Heart right ventricle (tissue), 16 donors: ENCODE results near the gene EPO. TPM values are rescaled to one million over a fixed set of nuclear protein-coding genes. Genes with fewer than 3 reads are reported as not detected.

ENCODE experiments used
- ATAC-seq, 8 donors: fragments of 200-7000 bp; cut with Tn5 transposase; one replicate each; pipeline ENCODE4 v1.9.1; 2020; ENCODE audit warnings: mild to moderate bottlenecking in 8 of 8, moderate library complexity in 8 of 8, moderate number of reproducible peaks in 1 of 8
- DNase-seq, 2 donors: peaks; one replicate each; pipeline ENCODE4 v3.0.0-alpha.2; 2020
- H3K27ac ChIP-seq, 10 donors: fragments of 200-600 bp; sonication (generic) in 2 of 10; one replicate each; pipeline versions ENCODE4 v1.5.0 to v1.8.0; 2020 to 2022; ENCODE audit warnings: mild to moderate bottlenecking in 3 of 10
- H3K27me3 ChIP-seq, 7 donors: fragments of 200-600 bp; one replicate each; pipeline ENCODE4 v1.8.0; 2021 to 2022; ENCODE audit warnings: mild to moderate bottlenecking in 2 of 7
- H3K36me3 ChIP-seq, 9 donors: fragments of 200-600 bp; sonication (generic) in 1 of 9; one replicate each; pipeline versions ENCODE4 v1.5.0 to v1.8.0; 2020 to 2022; ENCODE audit warnings: mild to moderate bottlenecking in 2 of 9
- H3K4me1 ChIP-seq, 9 donors: fragments of 200-600 bp; sonication (generic) in 1 of 9; one replicate each; pipeline versions ENCODE4 v1.5.0 to v1.8.0; 2020 to 2022; ENCODE audit warnings: mild to moderate bottlenecking in 4 of 9
- H3K4me3 ChIP-seq, 10 donors: fragments of 200-600 bp; sonication (generic) in 2 of 10; one replicate each; pipeline versions ENCODE4 v1.5.0 to v1.8.0; 2020 to 2022; ENCODE audit warnings: mild to moderate bottlenecking in 7 of 10, moderate library complexity in 2 of 10
- H3K9me3 ChIP-seq, 11 donors: fragments of 200-600 bp in 10 of 11; sonication (generic) in 2 of 11; one replicate each; pipeline versions ENCODE4 v1.5.0 to v1.8.0; 2013 to 2022; ENCODE audit warnings: mild to moderate bottlenecking in 2 of 11, control low read depth in 1 of 11, moderate library complexity in 1 of 11
- WGBS, 2 donors: extraction: QIAGEN DNeasy Blood & Tissue Kit; methylation state at CpG; one replicate each; pipeline ENCODE4 v1.1.7; 2013; ENCODE audit warnings: inconsistent platforms in 1 of 2; 5-methylcytosine and 5-hydroxymethylcytosine counted together
- intact Hi-C, 10 donors: fragments of 100-400 bp; cut with DNase I; formaldehyde crosslinking; loops; one replicate each; pipeline versions ENCODE4 v1.11.1 to v1.14.2; 2022
- polyA plus RNA-seq, 2 donors: library from polyadenylated mRNA; stranded (reverse); fragments of 200-250 nt; gene quantifications; one replicate each; pipeline ENCODE4 v1.2.3, GENCODE V29; 2013
- total RNA-seq, 10 donors: library from RNA; stranded (reverse); fragmentation: NEBNext Ultra II Directional in 3 of 10; extraction: Animal tissue kit (Norgen Biotek cat#: 25700) in 3 of 10; gene quantifications; one replicate each; pipeline versions ENCODE4 v1.2.1 to v1.2.4, GENCODE V29; 2021 to 2023
- TF ChIP-seq, protein P1 (sequence below), 9 donors: fragments of 200-600 bp; sonication (generic) in 2 of 9; IDR thresholded peaks; one replicate each; pipeline versions ENCODE4 v1.5.0 to v1.8.0; 2021 to 2022; ENCODE audit warnings: antibody characterized with exemption in 9 of 9, mild to moderate bottlenecking in 5 of 9, moderate library complexity in 1 of 9
- donor health status: Arrhythmogenic right ventricular cardiomyopathy.
- donor health status: ischemic (EF 13 %, LVEDD 7.1; RV severe dilation, severe dysfunction).
- donor health status: healthy with polysubstance abuse.
- donor health status: DM: no; HTN: yes; CAD: no.
- donor health status: DM: no; HTN: no; CAD: no.
- donor health status: ischemic (EF 25% LVEDD 6.9; RV normal size, moderate dysfunction).
- donor health status: ischemic (EF 25% LVEDD 5.7; RV mildly dilated, moderate dysfunction).
- donor health status: healthy.
- donor health status: DM: yes; HTN: yes; CAD: no.
- donor health status: Ischemic cardiomyopathy.
- donor health status: ischemic (EF 35%, LVEDD 5.7; RV mildly dilated, moderate dysfunction).
- donor health status: nonischemic (EF 11% LVEDD 7.7; RV severe dilation, severe dysfunction).
- donor health status: DM: yes; HTN: yes; CAD: no.
- donor health status: PGD.
- donor health status: ischemic (EF 29% LVEDD 5.4; RV normal size, mild dysfunction).
- donor health status: nonischemic (EF 23%, LVEDD 6.1; RV moderate dilation, normal function).

The EPO gene
- total and polyA plus RNA-seq, 12 donors, result 0.23 TPM; not detected in 11

DNA sequence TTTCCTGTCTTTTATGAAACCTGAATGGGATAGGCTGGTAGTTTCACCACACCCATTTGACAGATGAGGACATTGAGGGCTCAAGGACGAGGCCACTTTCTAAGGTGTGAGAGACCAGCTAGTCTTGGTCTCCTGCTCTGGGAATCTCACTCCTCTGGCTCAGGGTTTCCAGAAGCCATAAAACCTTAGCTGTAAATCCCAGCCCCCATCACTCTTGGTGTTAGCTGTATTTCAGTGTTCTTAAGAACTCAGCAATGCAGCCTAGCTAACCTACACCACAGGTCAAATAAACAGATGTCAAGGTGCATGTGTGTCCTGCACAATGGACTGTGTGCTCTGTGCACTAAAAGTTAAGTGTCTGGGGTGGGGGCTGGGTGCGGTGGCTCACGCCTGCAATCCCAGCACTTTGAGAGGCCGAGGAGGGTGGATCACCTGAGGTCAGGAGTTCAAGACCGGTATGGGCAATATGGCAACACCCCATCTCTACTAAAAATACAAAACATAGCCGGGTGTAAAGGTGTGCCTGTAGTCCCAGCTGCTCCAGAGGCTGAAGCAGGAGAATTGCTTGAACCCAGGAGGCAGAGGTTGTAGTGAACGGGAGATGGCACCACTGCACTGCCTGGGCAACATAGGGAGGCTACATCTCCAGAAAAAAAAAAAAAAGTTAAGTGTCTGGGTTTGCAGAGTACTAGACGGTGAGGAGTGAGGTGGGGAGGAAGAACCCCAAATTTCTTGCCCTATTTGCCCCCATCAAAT lies 567 bp upstream of the EPO start:
- Histone ChIP-seq H3K4me1 (peaks cover 0 to 12% (median 0%) of the 10 kb centered on the region in 9 donors), H3K4me3 (no peak overlapping the region), H3K27ac (no peak overlapping the region), H3K27me3 (peaks cover 4 to 60% (median 53%) of the 10 kb centered on the region in 7 donors), H3K9me3 (no peaks in the 10 kb centered on the region), H3K36me3 (no peaks in the 10 kb centered on the region)
- ATAC-seq (no peak), DNase-seq (no peak)
- TF ChIP-seq, protein P1, sequence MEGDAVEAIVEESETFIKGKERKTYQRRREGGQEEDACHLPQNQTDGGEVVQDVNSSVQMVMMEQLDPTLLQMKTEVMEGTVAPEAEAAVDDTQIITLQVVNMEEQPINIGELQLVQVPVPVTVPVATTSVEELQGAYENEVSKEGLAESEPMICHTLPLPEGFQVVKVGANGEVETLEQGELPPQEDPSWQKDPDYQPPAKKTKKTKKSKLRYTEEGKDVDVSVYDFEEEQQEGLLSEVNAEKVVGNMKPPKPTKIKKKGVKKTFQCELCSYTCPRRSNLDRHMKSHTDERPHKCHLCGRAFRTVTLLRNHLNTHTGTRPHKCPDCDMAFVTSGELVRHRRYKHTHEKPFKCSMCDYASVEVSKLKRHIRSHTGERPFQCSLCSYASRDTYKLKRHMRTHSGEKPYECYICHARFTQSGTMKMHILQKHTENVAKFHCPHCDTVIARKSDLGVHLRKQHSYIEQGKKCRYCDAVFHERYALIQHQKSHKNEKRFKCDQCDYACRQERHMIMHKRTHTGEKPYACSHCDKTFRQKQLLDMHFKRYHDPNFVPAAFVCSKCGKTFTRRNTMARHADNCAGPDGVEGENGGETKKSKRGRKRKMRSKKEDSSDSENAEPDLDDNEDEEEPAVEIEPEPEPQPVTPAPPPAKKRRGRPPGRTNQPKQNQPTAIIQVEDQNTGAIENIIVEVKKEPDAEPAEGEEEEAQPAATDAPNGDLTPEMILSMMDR (IDR thresholded peaks at IDR 0.05), result no peak
- intact Hi-C loops, result loop anchor here in 3 of 10 donors (10.0 kb wide), 2 partner anchors 135 to 255 kb away; partner anchors contain the start of genes SLC12A9 (in 2 of the 3) and SPACDR (in 2 of the 3)
- WGBS, 2 donors, result 55 to 61% methylated on average over 8 of the region's 8 CpGs

DNA sequence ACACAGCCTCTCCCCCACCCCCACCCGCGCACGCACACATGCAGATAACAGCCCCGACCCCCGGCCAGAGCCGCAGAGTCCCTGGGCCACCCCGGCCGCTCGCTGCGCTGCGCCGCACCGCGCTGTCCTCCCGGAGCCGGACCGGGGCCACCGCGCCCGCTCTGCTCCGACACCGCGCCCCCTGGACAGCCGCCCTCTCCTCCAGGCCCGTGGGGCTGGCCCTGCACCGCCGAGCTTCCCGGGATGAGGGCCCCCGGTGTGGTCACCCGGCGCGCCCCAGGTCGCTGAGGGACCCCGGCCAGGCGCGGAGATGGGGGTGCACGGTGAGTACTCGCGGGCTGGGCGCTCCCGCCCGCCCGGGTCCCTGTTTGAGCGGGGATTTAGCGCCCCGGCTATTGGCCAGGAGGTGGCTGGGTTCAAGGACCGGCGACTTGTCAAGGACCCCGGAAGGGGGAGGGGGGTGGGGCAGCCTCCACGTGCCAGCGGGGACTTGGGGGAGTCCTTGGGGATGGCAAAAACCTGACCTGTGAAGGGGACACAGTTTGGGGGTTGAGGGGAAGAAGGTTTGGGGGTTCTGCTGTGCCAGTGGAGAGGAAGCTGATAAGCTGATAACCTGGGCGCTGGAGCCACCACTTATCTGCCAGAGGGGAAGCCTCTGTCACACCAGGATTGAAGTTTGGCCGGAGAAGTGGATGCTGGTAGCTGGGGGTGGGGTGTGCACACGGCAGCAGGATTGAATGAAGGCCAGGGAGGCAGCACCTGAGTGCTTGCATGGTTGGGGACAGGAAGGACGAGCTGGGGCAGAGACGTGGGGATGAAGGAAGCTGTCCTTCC lies 620 bp downstream of the EPO start:
- Histone ChIP-seq H3K27ac (no peak overlapping the region), H3K9me3 (no peaks in the 10 kb centered on the region), H3K36me3 (no peaks in the 10 kb centered on the region), H3K4me1 (peaks cover 0 to 17% (median 0%) of the 10 kb centered on the region in 9 donors), H3K27me3 (peaks cover 4 to 71% (median 53%) of the 10 kb centered on the region in 7 donors), H3K4me3 (peak overlapping the region in 4 of 10 donors; percentile 2 to 26 (median 13))
- WGBS, 2 donors, result 4% methylated on average over 56 of the region's 56 CpGs
- intact Hi-C loops, result loop anchor here in 2 of 10 donors (10.0 kb wide), 1 partner anchor 256 kb away; the partner anchor contains the start of gene SPACDR (in 2 of the 2)
- DNase-seq (no peak), ATAC-seq (peak in 1 of 8 donors; percentile 25)
- TF ChIP-seq, protein P1 (IDR thresholded peaks at IDR 0.05), result no peak

DNA sequence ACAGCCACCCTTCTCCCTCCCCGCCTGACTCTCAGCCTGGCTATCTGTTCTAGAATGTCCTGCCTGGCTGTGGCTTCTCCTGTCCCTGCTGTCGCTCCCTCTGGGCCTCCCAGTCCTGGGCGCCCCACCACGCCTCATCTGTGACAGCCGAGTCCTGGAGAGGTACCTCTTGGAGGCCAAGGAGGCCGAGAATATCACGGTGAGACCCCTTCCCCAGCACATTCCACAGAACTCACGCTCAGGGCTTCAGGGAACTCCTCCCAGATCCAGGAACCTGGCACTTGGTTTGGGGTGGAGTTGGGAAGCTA lies 1.2 kb downstream of the EPO start:
- 67 to 68% methylated on average over 8 of the region's 8 CpGs for WGBS, 2 donors
- H3K4me1 ChIP-seq, result peaks cover 0 to 17% (median 0%) of the 10 kb centered on the region in 9 donors
- DNase-seq, result no peak
- no peaks in the 10 kb centered on the region for H3K36me3 ChIP-seq
- no peak overlapping the region for H3K27ac ChIP-seq
- H3K27me3 ChIP-seq, result peaks cover 4 to 77% (median 57%) of the 10 kb centered on the region in 7 donors
- TF ChIP-seq, protein P1 (IDR thresholded peaks at IDR 0.05), result no peak
- no peak for ATAC-seq
- H3K9me3 ChIP-seq, result no peaks in the 10 kb centered on the region
- no peak overlapping the region for H3K4me3 ChIP-seq
- intact Hi-C loops, result loop anchor here in 2 of 10 donors (10.0 kb wide), 1 partner anchor 257 kb away; the partner anchor contains the start of gene SPACDR (in 2 of the 2)
